KG1 (cell line): ENCODE data around the gene RRP9.
"Not testable (repeated sequence)": the region's sequence is repeated elsewhere in the genome, so short reads cannot be mapped to it uniquely, and the experiment has no call there.

ENCODE experiments used
- DNase-seq: peaks from one replicate; lab custom pipeline; 2025; lab: John Stamatoyannopoulos, UW

The RRP9 gene

DNA sequence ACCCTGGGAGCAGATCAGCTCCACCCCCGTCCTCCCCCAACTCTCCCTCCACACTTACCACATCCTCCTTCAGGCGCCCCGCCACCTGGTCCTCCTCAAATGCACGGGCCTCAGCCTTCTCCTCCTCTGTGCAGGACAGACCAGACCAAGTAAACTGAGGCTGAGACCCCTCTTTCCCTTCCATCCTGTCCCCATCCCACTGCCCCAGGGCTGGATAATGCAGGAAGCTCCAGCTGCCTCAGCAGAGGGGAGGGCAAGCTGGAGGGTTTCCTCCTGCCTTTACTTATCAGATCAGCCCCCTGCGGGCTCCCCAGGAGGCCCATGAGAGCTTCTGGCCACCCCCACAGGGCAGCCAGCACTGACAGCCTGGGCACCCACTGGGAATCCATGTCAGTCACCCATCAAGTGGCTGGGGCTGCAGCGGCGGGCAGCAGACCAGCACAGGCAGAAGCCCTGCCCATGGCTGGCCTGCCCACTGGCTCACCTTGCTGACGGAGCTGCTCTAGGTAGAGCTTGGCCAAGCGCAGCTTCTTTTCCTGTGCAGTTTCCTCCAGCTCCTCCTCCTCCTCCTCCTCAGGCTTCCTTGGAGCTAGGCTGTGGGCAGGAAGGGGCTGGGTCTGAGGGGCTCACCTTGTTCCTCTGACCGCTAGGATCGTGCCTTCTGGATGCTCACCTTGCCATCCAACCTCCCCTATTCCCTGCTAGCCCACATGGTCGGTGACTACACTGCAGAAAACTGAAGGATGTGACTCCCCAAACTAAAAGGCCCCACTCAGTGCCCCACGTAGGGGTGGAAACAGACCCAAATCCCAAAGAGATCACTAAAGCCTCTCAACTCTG is 3.9 kb downstream of the RRP9 start:
- DNase-seq = no peak

DNA sequence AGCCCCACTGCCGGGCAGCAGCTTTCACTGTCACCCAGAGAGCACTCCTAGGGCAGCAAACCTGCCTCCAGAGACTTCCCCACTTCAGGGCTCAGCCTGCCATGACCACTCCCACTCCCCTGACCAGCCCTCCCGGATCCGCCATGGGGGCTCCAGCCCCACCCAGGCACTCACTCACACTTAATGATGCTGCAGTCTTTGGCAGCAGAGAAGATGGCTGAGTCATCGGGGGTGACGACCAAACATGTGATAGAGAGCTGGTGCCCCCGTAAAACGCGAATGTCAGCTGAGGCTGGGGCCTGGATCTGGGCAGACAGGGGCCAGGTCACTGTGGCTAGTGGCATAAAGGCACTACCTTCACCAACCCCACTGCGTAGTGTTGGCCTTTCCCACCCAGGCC is 4.7 kb downstream of the RRP9 start:
- no peak for DNase-seq

DNA sequence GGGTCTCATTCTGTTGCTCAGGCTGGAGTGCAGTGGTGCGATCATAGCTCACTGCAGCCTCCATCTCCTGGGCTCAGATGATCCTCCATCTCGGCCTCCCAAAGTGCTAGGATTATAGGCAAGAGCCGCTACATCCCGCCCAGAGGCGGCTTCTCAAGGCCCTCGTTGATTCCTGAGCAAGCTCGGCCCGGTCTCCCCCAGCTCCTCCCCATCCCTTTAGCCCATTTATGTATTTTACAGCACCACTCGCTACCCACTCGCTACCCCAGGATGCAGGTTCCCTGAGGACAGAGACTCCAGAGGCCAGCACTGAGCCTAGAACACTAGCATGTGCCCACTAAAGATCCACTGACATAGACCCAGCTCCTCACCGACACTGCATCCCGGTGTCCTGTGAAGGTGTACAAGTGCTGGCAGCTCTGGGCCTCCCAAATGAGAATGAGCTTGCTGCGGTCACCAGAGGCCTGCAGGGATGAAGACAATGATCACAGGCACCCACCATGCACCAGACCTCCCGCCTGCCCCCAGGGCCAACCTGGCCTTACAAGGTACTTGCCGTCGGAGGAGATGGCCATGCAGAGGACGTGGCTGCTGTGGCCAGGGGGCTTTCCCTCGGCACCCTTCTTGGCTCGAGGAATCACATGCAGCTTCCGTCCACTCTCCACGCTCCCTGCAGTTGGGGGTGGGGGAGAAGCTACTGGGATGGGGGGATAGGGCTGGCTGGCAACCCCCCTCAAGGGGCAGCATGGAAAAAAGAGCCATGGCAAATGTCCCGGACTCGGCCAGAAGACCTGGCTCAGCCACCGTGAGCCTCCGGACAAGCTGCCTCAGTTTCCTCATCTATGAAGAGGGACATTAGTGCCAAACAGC is 5.6 kb downstream of the RRP9 start:
- no peak for DNase-seq

DNA sequence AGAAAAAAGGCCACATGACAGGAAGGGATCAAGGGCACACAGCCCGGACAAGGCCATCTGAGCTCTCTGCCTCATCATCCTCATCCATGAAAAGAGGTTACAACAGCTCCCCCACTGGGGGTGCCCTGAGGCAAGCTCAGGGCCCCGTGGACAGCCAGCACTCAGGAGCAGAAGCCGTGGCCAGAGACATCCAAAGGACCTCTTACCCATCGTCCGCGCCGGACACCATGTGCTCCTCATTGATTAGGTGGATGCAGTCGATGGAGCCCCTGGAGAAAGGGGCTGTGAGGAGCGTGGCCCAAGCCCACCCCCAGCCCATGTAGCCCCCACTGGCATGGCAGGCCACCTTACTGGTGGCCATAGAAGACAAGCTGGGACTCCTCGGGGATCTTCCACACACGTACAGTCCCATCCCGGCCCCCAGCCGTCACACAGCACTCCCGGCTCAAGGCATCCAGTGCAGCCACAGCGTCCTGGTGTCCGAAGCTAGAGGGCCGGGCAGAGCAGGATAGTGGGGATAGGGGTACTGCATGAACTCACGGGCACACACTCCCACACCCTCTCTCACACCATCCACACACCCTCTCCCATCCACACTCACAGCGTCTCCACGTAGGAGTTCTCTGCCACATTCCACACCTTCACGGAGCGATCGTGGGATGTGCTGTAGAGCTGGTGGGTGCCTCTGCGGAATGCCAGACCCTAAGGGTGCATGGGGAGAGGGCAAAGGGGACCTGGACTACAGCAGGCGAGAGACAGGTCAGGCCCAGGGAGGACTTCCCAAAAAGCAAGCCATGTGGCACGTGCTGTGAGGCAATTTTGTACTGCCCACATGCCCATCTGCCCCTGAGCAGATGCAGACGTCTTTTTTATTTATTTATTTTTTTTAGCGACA is 6.5 kb downstream of the RRP9 start:
- no peak for DNase-seq

DNA sequence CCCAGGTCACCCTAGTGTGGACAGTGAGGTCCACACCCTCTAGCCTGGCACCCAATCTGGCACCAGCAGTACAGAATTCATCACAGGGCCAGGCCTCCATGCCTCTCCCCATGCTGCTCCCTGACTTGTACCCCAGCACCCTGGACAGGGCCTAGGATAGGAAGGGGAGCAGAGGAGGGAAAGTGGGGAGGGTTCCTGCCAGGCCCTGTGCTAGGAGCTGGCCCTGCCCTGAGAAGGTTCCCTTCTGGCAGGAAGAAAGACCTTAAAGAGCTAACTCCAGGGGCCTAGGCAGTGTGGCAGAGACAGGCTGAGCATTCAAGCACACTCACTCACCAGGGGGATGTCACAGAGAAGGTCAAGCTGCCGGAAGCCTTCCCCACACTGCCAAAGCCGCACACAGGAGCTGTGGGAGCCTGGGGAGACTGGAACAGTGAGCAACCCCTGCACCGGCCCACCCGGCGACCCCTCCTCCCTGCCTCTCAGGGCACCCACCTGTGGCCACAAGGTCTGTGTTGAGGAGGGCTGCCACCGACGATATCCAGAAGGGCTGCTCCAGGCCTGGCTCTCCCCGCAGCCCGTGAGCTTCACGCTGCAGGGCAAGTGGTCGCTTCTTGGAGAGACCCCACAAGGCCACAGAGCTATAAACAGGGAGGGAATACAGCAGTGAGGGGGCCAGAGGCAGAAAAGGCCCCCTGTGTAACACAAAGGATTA is 7.4 kb downstream of the RRP9 start:
- no peak for DNase-seq

DNA sequence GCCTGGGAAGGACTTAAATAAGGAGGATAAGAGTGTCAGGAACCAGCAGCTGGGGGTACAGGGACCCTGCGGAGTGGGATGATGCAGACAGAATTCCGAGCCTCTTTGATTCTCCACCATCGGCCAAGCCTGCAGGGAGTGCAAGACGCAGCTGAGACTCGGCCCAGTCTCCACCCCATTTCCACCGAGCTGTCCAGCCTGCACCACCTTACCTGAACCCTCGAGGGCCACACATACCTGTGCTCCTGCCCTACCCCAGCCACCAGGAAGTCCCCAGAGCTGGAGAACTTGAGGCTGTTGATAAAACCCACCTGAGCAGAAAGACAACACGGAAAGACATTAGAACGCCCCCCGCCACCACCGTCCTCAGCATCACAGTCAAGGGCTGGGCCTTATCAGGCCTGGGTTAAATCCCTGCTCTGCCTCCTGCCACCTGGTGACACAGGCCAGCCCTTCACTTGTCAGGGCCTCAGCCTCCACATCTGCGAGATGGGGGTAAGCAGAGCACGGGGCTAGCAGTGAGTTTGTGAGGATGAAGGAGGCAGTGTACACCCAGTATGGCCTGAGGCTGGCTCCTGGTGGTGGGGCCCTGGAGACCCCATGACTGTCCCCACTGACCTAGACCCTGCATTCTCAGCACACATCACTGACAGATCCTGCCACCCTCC is 8.1 kb downstream of the RRP9 start:
- DNase-seq = no peak

DNA sequence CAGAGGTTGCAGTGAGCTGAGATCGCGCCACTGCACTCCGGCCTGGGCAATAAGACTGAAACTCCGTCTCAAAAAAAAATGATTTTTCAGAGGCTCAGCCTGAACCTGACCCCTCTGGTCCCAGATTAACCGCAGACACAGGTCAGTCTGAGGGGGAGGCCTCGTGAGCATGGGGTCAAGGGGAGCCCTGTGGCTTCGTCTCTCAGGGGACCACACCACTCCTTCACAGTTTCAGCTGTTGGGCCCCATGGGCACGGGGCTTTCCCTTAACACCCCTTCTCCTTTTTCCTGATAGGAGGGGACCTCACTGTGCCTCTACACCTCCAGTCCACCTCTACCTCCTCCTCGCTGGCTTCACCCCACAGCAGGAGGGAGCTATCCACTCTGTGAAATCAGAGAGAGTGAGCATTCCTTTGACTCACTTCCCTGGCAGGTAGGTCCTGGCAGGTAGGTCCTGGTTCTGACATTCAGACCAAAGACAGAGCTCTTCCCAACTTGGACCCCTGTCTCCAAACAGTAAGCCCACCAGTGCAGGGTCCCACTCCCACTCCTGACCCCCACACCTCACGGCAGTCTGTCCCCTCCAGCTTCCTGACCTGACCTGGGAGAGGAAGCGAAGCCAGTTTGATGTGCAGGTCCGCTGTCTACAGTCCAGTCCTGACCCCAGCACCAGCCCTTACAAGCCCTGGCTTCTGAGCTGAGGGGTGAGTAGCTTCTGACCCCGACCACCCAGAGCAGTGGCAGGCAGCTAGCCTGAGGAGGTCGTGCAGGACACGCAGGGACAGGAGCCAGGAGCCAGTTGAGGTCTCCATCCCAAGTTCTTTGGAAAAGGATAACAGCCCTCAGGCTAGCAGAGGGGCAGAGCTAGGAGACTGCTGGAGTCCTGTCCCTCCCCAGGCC is 9.0 kb downstream of the RRP9 start:
- DNase-seq = no peak

DNA sequence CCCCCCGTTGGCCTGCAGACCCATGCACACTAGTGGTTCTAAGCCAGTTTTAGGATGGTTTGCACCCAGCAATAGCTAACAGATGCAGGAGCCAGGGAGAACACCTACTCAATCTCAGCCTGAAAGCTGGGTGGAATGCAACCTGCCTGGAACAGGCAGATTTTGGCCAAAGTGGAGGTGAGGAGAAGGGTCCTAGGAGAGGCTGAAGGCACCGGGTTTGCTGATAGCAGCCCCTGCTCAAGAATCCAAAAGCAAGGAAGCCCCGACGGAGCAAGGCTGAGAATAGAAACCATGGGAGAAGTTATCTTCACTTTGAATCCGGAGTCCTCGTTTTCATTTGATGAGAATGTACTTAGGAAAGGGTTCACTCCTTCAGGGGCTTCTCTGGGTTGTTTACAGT is 9.9 kb downstream of the RRP9 start:
- DNase-seq = no peak

DNA sequence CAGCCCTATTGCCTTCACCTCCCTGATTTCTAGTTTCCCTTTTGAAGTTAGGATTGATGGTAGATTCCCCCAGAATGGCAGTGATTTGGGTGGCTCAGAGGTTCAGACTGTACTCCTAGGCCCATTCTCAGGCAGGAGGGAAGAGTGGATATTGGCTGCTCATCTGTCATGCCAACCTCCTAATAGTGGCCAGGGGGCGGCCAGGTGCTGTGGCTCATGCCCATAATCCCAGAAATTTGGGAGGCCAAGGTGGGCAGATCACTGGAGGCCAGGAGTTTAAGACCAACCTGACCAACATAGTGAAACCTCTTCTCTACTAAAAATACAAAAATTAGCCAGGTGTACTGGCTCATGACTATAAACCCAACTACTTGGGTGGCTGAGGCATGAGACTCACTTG is 11.3 kb downstream of the RRP9 start:
- DNase-seq = no peak

DNA sequence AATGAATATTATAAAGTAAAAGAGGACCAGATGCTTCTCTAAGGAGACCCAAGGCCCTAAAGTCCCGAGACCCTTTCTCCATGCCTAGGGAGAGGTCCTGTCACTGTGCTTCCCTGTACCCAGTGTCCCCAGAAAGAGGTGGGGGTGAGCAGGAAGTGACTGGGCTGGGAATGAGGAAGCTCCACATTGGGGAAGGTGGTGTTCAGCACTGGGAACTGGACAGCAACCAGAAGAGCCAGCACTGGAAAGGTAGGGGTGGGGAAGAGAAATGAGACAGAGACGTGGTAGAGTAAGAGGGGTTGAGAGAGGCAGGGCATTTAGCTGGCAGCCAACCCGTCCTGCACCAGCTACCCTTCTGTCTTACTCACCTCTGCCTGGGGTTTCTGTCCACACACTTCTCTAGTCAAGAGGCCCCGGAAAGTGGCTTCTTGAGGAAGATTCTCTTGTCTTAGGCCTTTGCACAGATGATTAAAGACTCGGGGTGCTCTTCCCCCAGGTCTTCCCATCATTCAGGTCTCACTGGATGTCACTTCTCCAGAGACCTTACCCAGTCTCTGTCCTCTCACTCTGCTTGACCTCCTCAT is 12.2 kb downstream of the RRP9 start:
- no peak for DNase-seq

DNA sequence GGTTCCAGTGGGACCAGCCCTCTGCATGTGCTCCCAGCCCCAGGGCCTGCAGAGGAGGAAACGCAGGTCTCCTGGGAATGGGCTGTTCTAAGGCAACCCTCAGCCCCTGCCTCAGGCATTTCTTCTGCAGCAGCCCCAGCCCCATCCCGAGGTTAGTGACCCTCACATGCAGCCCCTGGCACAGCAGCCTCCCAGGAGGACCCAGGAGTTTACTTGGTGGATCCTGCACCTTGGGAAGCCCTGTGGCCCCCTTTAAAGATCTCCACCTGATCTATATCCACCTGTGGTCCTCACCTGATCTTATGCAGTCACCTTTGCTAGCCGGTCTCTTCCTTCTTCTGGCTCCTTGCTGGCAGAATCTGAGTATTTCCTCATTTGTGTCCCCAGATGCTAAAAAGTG is 12.7 kb downstream of the RRP9 start:
- DNase-seq = not testable (repeated sequence)

DNA sequence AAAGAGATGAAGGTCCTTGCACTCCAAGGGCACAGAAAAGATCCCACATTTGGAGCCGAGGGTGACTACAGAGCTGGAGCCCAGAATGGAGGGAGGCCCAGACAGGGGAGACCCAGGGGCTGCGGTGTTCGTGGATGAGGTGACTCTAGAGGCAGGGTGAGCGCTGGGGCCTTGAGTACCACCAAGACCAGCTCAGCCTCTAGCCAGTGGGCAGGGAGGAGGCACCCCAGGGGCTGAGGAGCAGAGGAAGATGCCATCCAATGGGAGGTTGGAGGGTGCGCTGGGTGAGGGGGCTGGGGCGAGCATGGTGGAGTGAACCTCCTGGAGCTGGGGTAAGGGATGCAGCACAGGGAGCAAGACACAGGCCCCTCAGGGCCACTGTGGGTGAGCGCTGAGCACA is 13.3 kb downstream of the RRP9 start:
- no peak for DNase-seq

DNA sequence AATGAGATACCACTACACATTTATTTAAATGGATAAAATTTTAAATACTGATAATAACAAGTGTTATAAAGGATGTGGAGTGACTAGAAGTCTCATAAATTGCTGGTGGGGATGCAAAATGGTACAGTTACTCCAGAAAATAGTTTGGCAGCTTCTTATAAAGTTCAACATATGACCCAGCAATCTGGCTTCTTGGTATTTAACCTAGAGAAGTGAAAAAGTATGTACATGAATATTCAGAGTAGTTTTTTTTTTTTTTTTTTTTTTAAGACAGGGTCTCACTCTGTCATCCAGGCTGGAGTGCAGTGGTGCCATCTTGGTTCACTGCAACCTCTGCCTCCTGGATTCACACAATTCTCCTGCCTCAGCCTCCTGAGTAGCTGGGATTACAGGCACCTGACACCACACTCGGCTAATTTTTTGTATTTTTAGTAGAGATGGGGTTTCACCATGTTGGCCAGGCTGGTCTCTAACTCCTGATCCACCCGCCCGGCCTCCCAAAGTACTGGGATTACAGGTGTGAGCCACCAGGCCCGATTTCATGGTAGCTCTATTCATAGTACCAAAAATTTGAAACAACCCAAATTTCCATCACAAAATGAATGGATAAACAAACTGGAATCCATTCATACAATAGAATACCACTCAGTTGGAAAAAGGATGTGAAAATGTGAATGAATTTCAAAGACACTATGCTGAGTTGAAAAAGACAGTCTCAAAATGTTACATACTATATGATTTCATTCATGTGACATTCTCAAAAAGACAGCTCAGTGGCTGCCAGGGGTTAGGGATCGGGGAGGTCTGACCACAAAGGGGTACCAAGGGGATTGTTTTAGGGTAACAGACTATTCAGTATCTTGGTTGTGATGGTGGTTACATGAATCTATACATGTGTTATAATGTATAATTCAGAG is 14.4 kb downstream of the RRP9 start:
- DNase-seq = no peak

DNA sequence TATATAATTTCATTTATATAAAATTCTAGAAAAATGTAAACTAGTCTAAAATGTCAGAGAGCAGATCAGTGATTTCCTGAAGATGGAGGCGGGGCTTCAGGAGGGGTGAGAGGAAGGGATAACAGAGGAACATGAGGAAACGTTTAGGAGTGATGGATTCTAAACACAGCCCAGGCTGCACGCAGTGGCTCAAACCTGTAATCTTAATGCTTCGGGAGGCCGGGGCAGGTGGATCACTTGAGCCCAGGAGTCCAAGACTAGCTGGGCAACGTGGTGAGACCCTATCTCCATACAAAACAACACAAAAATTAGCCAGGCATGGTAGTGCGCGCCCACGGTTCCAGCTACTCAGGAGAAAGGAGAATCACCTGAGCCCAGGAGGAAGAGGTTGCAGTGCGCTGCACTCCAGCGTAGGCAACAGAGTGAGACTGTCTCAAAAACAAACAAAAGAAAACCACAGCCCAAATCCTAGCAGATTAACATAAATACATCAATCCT is 20.6 kb downstream of the RRP9 start:
- no peak for DNase-seq

DNA sequence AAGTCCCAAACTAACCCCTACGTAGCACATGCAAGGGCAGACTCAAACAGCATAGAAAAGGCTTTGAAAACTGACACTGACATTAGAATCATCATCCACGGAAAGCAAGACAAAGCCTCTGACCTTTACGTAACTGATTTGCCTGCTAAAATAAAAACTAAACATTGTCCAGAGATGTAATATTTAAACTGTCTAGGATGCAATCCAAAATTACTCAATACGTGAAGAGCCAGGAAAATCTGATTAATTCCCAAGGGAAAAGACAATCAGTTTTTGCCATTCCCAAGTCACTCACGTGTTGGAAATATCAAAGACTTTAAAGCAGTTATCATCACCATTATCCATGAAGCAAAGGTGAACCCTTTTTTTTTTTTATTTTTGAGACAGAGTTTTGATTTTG is 25.3 kb downstream of the RRP9 start:
- DNase-seq = no peak

DNA sequence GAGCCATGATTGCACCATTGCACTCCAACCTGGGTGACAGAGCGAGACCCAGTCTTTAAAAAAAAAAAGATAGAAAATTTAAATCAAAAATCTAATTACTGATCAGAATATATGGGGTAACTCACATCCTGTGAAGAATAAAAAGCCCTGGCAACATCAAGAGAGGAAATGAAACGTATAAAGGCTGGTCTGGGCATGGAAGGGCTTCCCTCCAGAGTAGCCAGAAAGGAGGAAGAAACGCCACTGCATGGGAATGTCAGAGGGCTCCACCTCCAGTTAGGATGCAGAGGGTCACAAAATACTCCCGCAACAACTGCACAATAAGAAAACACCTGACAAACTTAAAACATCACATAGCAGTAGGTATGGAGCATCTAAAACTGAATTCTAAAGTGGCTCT is 33.7 kb downstream of the RRP9 start:
- no peak for DNase-seq

DNA sequence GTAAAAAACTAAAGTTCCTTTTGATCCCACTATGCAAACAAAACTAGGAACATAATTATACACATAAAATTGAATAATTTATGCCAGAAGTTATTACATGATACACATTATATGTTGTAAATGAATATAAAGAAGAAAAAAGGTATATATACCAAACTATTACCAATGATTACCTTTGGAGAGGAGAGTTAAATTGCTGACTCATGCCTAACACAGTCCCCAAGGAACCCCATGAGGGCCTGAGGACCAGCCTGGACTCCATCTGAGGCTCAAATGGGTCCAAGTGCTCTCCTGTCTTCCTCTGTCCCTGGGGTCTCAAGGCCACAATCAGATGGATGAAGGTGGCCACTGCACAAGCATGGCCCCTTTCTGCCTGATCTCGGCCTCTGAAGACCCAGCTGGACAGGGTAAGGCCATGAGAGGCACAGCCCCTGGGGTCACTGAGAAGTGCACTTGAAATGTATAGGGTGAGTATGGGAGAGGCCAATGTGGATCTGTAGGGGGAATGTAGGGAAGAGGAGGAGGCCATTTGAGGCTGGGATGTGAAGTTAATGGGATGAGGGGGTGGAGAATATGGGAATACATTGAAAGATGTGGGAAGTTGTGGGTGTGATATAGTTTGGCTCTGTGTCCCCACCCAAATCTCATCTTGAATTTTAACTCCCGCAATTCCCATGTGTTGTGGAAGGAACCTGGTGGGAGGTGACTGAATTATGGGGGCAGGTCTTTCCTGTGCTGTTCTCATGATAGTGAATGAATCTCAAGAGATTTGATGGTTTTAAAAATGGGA is 37.5 kb downstream of the RRP9 start:
- DNase-seq = no peak

DNA sequence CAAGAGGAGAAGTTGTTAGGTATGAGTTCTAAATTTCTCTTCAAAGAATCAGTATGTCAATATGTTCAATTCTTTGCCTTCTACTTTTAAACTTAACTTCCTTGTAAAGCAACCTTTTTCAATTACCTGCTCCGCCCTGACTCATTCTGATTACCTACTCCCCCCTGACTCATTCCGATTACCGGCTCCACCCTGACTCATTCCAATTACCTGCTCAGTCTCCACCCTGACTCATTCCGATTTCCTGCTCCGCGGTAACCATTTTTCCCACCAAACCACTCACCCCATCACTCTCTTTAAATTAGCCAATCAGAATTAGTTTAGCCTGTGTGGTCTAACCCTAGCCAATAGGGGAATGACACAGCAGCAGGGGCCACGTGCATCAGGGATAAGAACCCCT is 39.3 kb downstream of the RRP9 start:
- DNase-seq = not testable (repeated sequence)
